ENCODE data around the gene KLHL21.
"Not testable (repeated sequence)": the region's sequence is repeated elsewhere in the genome, so short reads cannot be mapped to it uniquely, and the experiment has no call there.

Gene KLHL21

DNA sequence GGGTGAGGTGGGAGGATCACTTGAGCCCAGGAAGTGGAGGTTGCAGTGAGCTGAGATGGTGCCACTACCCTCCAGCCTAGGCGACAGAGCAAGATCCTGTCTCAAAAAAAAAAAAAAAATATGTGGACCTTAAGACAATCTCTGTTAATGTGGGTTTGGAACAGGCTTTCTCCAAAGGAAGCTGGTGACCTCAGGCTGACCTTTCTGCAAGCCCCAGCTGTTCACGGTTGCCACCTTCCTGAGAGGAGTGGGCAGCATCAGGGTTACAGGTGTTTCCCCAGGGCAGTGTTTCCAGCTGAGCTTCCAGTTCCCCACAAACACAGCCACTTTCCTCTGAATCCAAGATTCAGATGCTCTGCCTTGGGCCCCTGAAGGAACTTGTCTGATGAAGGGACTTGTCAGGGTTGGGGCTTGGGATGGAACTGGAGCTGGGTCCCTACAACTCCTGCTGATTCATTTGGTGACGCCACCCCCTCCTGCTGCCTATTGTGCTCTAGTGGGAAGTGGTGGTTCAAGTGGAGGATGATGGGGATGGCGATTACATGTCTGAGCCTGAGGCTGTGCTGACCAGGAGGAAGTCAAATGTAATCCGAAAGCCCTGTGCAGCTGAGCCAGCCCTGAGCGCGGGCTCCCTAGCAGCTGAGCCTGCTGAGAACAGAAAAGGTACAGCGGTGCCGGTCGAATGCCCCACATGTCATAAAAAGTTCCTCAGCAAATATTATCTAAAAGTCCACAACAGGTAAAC, 20.9 kb downstream of the KLHL21 start:
- no peak for DNase-seq

- no peak for DNase-seq
Observed at GRCh38 chr1:6580593-6581409, 21.9 kb downstream of the KLHL21 start.

GRCh38 chr1:6580119-6580592, 22.5 kb downstream of the KLHL21 start:
- no peak for DNase-seq

- peak; percentile 100 for DNase-seq
Observed at GRCh38 chr1:6579374-6580118, 23.1 kb downstream of the KLHL21 start, which contains the start of gene ZBTB48. Gene ZBTB48 (plus strand): TSS chr1:6579994. CDS start chr1:6580610, 616 bp downstream.

DNA sequence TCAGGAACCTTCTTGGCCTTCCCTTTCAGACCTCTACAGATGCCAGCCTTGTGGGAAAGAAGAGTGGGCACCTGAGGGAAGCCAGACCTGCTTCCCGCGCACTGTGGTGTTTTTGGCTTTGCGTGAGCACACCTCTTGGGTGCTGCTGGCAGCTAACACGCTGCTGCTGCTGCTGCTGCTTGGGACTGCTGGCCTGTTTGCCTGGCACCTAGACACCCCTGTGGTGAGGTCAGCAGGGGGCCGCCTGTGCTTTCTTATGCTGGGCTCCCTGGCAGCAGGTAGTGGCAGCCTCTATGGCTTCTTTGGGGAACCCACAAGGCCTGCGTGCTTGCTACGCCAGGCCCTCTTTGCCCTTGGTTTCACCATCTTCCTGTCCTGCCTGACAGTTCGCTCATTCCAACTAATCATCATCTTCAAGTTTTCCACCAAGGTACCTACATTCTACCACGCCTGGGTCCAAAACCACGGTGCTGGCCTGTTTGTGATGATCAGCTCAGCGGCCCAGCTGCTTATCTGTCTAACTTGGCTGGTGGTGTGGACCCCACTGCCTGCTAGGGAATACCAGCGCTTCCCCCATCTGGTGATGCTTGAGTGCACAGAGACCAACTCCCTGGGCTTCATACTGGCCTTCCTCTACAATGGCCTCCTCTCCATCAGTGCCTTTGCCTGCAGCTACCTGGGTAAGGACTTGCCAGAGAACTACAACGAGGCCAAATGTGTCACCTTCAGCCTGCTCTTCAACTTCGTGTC, 23.9 kb downstream of the KLHL21 start:
- DNase-seq, result no peak

DNA sequence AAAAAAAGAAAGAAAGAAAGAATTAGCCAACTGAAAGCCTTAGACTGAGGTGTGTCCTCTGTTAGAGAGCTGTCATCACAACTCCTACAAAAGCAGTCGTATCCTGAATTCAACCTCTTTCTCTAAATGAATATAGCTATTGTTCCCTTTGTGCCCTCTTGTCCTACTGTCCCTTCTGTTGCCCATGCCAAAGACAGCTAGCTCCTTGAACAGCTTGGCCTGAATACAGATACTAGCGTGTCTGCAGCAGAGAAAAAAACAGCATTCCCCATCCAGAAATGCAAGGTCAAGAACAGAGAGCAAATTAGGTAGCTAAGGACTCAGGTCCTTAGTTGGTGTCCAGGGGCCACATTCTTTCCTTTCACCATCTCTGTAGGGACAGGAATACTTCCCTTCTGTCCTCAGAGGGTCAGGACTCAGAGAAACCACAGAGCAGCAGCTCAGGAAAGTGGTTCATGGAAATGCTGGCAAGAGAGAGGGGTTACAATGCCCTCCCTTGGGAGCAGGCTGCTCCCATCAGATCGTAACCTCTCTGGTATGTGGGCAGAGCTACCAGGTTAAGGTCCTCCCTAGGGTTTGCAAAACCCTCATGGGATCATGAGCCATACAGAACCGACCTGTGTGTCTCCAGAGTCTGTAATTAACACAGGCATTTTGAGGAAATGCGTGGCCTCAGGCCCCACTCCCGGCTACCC, 24.7 kb downstream of the KLHL21 start:
- DNase-seq, result no peak

DNA sequence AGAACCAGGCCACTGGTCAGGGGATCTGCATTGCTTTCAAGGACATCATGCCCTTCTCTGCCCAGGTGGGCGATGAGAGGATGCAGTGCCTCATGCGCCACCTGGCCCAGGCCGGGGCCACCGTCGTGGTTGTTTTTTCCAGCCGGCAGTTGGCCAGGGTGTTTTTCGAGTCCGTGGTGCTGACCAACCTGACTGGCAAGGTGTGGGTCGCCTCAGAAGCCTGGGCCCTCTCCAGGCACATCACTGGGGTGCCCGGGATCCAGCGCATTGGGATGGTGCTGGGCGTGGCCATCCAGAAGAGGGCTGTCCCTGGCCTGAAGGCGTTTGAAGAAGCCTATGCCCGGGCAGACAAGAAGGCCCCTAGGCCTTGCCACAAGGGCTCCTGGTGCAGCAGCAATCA, 27.9 kb downstream of the KLHL21 start:
- DNase-seq, result no peak

- no peak for DNase-seq
Observed at GRCh38 chr1:6574025-6574620, 28.5 kb downstream of the KLHL21 start.

DNA sequence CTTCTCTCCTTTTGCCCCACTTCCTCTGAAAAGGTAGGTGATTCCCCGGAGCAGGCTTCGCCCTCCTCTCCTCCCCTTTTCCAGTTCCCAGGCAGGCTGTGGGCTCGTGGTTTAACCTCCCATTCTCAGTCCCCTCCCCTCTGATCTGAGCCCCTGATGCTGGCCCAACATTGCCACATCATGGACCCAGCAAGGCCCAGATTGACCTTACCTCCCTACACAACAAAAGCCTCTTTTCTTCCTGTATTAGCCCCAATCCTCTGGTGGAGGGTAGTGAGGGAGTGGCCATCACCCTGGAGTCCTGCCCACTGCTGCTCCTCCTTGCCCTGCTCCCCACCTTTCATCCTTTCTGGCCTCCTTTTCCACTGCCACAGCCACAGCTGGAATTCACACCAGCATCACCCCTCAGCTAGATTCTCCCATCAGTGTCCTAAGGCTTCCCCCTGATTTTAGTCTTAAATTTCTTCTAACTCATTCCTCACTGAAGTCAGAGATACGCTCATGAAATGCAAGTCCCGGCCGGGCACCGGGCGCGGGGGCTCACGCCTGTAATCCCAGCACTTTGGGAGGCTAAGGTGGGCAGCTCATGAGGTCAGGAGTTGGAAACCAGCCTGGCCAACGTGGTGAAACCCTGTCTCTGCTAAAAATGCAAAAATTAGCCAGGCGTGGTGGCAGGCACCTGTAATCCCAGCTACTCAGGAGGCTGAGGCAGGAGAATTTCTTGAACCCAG, 29.9 kb downstream of the KLHL21 start:
- DNase-seq, result no peak

- no peak for DNase-seq
Observed at GRCh38 chr1:6570987-6571386, 31.7 kb downstream of the KLHL21 start.

DNA sequence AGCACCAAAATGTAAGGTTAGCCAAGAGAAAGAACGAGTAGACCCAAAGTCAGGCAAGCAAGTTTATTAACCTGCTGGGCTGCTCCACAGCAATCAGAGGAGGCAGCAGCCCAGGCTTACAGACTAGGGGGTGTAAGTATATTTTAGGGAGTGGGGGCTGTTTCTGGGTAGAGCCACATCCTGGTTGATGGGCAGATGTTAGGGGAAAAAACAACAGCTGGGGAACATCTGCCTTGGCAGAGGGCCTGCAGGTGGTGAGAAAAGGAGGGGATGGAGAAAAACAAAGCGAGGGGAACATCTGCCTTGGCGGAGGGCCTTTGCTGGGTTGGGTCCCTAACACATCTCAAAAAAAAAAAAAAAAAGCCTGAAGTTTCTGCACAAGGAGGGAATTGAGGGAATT, 32.6 kb downstream of the KLHL21 start:
- DNase-seq, result no peak

GRCh38 chr1:6569033-6569432, 33.6 kb downstream of the KLHL21 start:
- no peak for DNase-seq

DNA sequence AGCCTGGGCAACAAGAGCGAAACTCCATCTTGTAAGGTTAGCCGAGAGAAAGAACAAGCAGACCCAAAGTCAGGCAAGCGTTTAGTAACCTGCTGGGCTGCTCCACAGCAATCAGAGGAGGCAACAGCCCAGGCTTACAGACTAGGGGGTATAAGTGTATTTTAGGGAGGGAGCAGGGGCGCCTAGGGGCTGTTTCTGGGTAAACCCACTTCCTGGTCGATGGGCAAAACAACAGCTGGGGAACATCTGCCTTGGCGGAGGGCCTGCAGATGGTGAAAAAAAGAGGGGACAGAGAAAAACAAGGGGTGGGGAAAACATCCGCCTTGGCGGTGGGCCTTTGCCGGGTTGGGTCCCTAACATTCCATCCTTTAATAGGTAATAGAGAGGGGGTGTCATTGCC, 42.4 kb downstream of the KLHL21 start:
- DNase-seq, result no peak

DNA sequence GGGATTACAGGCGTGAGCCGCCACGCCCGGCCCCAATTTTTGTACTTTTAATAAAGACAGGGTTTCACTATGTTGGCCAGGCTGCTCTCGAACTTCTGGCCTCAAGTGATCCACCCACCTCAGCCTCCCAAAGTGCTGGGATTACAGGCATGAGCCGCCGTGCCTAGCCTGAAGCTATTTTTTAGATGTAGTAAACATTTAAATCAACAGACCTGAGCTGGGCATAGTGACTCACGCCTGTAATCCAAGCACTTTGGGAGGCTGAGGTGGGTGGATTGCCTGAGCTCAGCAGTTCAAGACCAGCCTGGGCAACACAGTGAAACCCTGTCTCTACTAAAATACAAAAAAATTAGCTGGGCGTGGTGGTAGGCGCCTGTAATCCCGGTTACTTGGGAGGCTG, 43.5 kb downstream of the KLHL21 start:
- not testable (repeated sequence) for DNase-seq

DNA sequence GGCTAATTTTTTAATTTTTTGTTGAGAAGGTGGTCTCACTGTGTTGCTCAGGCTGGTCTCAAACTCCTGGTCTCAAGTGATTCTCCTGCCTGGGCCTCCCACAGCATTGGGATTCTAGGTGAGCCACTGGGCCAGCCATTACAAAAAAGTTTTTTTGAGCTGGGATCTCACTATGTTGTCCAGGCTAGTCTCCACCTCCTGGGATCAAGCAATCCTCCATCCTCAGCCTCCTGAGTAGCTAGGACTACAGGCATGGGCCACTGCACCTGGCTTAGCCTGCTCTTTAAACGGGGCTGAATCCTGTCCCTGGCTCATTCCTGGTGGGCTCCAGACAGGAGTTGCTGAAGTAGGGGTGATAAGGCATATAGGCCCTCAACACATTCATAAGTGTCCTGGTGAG, 45.1 kb downstream of the KLHL21 start:
- no peak for DNase-seq

DNA sequence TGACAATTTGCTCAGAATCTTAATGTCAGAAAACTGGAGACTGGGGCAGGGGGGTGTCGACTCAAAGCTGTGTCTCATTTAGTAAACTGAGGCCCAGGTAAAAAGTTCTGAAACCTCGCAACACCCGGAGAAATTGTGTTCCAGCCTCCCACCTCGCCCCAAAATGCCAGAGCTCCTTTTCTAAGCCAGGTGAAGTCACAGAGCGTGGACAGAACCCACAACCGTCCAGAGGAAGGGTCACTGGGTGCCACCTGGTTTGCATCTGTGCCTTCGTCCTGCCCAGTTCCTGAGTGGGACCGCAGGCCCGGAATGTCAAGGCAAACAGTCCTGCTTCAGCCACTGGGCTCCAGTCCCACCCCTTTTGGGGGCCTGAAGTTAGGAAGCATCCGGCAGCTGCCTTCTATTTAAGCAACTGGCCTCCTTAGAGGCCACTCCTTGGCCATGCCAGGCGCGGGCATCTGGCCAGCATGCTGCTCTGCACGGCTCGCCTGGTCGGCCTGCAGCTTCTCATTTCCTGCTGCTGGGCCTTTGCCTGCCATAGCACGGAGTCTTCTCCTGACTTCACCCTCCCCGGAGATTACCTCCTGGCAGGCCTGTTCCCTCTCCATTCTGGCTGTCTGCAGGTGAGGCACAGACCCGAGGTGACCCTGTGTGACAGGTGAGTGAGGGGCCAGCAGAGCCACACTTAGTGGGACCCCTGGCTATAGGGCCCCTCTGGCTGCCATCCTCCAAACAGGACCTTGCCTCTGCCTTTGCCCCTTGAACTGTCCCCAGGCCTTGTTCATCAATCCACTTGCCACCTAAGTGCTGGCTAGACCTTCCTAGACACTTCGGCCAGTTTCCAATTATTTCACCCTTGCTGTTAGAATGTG, 47.5 kb downstream of the KLHL21 start, which contains the start of gene TAS1R1:
TAS1R1 (plus strand) TSS at position 401 of the 872 bp plus-strand sequence; CDS start at position 468, 67 bp downstream.
- no peak for DNase-seq

- peak; percentile 99 for DNase-seq
Observed at GRCh38 chr1:6554031-6554906, 48.4 kb downstream of the KLHL21 start, which contains the start of gene NOL9. Gene NOL9 (minus strand): TSS chr1:6554513. CDS start chr1:6554502, 11 bp downstream.

- DNase-seq, result no peak
Observed at GRCh38 chr1:6547301-6547700, 55.4 kb downstream of the KLHL21 start.

Data from NCI-H1092 (cell line).